Right atrium auricular region (tissue), 2 donors: ENCODE results near the gene MPP4. TPM values are rescaled to one million over a fixed set of nuclear protein-coding genes. Genes with fewer than 3 reads are reported as not detected.

Experiments used
- DNase-seq: peaks from one replicate; pipeline ENCODE4 v3.0.0-alpha.2; 2019; ENCODE audit warnings: low spot score
- H3K27ac ChIP-seq, 2 donors: fragments of 200-600 bp; sonication (generic); 1 replicate in 1 of 2; 2 replicates in 1 of 2; pipeline ENCODE4 v1.5.1; 2016 to 2019
- H3K27me3 ChIP-seq, 2 donors: fragments of 200-600 bp; sonication (generic); one replicate each; pipeline versions ENCODE4 v1.5.1 to v1.6.0; 2017 to 2019
- H3K36me3 ChIP-seq: fragments of 200-600 bp; sonication (generic); one replicate; pipeline ENCODE4 v1.5.1; 2016
- H3K4me1 ChIP-seq, 2 donors: fragments of 200-600 bp; sonication (generic); one replicate each; pipeline versions ENCODE4 v1.5.1 to v1.6.0; 2017 to 2019
- H3K4me3 ChIP-seq, 2 donors: fragments of 200-600 bp; sonication (generic); 1 replicate in 1 of 2; 2 replicates in 1 of 2; pipeline ENCODE4 v1.5.1; 2017 to 2019; ENCODE audit warnings: mild to moderate bottlenecking in 1 of 2, moderate library complexity in 1 of 2
- H3K9me3 ChIP-seq, 2 donors: fragments of 200-600 bp; sonication (generic); one replicate each; pipeline ENCODE4 v1.5.1; 2019
- CTCF ChIP-seq, 2 donors: fragments of 200-600 bp; sonication (generic); IDR thresholded peaks; one replicate each; pipeline ENCODE4 v1.5.1; 2019; ENCODE audit warnings: antibody characterized with exemption in 2 of 2
- total RNA-seq, 2 donors: library from RNA; depleted of rRNA; stranded (reverse); fragments of >200 nt; gene quantifications; one replicate each; pipeline ENCODE4 v1.1.0, GENCODE V29; 2016

MPP4 gene
- total RNA-seq, 2 donors from 2014 or later = 0.35 TPM; not detected in 1

- H3K36me3 ChIP-seq = no peaks in the 10 kb centered on the region
- no peak for TF ChIP-seq CTCF (IDR thresholded peaks at IDR 0.05)
- no peaks in the 10 kb centered on the region for H3K27me3 ChIP-seq
- no peaks in the 10 kb centered on the region for H3K9me3 ChIP-seq
- H3K4me1 ChIP-seq = no peaks in the 10 kb centered on the region
- DNase-seq = no peak
- no peak overlapping the region for H3K4me3 ChIP-seq
- no peak overlapping the region for H3K27ac ChIP-seq
Observed at GRCh38 chr2:201660293-201660895, 38.0 kb downstream of the MPP4 start.

- Histone ChIP-seq H3K27ac (no peak overlapping the region), H3K9me3 (no peaks in the 10 kb centered on the region), H3K36me3 (no peaks in the 10 kb centered on the region)
Observed at GRCh38 chr2:201656740-201657139, 41.7 kb downstream of the MPP4 start.

GRCh38 chr2:201656102-201656501 lies 42.3 kb downstream of the MPP4 start:
- no peaks in the 10 kb centered on the region for H3K9me3 ChIP-seq
- no peak overlapping the region for H3K27ac ChIP-seq

More at GRCh38 chr2:201656740-201657139, 41.7 kb downstream of the MPP4 start:
- H3K4me3 ChIP-seq = no peak overlapping the region
- no peaks in the 10 kb centered on the region for H3K4me1 ChIP-seq
- no peaks in the 10 kb centered on the region for H3K27me3 ChIP-seq
- no peak for TF ChIP-seq CTCF (IDR thresholded peaks at IDR 0.05)
- no peak for DNase-seq

GRCh38 chr2:201654616-201655384 lies 43.6 kb downstream of the MPP4 start:
- Histone ChIP-seq H3K9me3 (no peaks in the 10 kb centered on the region), H3K36me3 (no peaks in the 10 kb centered on the region), H3K4me1 (no peaks in the 10 kb centered on the region), H3K4me3 (no peak overlapping the region), H3K27me3 (no peaks in the 10 kb centered on the region), H3K27ac (no peak overlapping the region)
- TF ChIP-seq CTCF (IDR thresholded peaks at IDR 0.05) = no peak
- no peak for DNase-seq

More at GRCh38 chr2:201656102-201656501, 42.3 kb downstream of the MPP4 start:
- H3K4me3 ChIP-seq = no peak overlapping the region
- no peak for DNase-seq
- no peaks in the 10 kb centered on the region for H3K4me1 ChIP-seq
- no peaks in the 10 kb centered on the region for H3K36me3 ChIP-seq
- no peak for TF ChIP-seq CTCF (IDR thresholded peaks at IDR 0.05)
- no peaks in the 10 kb centered on the region for H3K27me3 ChIP-seq

GRCh38 chr2:201653221-201653620 lies 45.2 kb downstream of the MPP4 start:
- DNase-seq = no peak
- Histone ChIP-seq H3K36me3 (no peaks in the 10 kb centered on the region), H3K9me3 (no peaks in the 10 kb centered on the region), H3K4me1 (no peaks in the 10 kb centered on the region), H3K27me3 (no peaks in the 10 kb centered on the region), H3K4me3 (no peak overlapping the region), H3K27ac (peak overlapping the region; percentile 0 to 49)
- TF ChIP-seq CTCF (IDR thresholded peaks at IDR 0.05) = no peak
